Hematopoietic multipotent progenitor cell treated with erythropoietin and hydrocortisone succinate and interleukin-3 and kit ligand, for 15 days (in vitro differentiated cells): ENCODE measurements around the gene CFP.

Experiments
- DNase-seq: peaks from one replicate; pipeline ENCODE4 v3.0.0-alpha.2; 2015; ENCODE audit warnings: low spot score

The CFP gene

DNA sequence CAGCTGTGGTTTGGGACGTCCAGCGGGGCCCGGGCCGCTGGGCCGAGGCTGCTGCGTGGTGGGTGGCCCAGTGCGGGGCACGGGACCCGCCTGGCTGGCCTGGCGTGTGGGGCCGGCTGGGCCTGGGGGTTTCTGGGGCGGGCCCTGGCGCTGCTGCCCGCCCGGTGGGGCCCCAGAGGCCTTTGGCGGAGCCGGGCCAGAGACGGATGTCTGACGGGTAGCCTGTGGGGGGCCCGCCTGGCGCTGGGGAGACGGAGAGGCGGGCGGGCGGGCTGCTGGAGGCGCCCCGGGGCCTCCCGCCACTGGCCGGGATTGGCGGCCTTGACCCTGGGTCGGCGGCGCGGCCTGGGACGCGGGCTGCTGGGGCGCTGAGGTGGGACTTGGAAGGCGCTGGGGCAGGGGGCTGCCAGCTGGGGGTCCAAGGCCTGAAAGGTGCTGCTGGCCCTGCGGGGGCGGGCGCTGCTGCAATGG, 55.6 kb downstream of the CFP start:
- no peak for DNase-seq

DNA sequence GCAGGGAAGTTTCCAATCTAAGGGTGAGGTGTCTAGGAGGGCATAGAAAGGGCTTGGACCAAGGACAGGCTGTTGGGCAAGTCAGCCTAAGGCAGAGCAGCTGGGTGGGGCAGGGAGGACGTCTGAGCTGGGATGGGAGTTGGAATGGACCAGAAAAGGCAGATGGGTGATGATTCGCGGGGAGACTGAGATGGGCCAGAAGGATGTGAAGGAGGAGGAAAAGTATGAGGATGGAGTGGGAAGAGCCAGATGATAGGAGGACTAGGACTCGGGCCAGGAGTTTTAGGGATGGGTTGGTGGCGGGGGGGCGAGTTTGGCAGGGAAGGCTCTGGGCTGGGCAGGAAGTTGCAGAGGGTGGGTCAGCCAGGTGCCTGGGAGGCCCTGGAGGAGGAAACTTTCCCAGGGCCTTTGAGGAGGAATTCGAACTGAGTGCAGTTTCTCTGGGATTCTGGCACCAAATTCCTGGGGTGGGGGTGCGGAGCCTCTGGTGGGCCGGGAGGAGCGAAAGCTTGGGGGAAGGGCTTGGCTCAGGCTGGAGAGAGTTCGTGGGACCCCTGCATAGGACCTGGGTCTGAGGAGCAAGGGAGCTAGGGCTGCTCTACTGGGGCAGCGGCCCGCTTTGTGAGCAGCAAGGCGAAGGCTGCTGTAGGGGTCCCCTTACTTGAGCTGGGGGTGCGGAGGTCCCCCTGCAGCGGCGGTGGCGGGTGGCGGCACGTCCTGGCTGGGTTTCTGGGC, 56.2 kb downstream of the CFP start:
- no peak for DNase-seq
